ENCODE data around the gene BACH2.
A peak's percentile ranks its signal among the peaks of the same experiment; 100 is the strongest.

BACH2 gene

GRCh38 chr6:89966228-89966544 is 330.5 kb downstream of the BACH2 start:
- no peak for DNase-seq (ENCODE audit: low read depth)

GRCh38 chr6:89965441-89966227 is 331.0 kb downstream of the BACH2 start:
- DNase-seq (ENCODE audit: low read depth): no peak

GRCh38 chr6:89963391-89963790 is 333.3 kb downstream of the BACH2 start:
- no peak for DNase-seq (ENCODE audit: low read depth)

GRCh38 chr6:89961481-89961880 is 335.2 kb downstream of the BACH2 start:
- DNase-seq (ENCODE audit: low read depth): no peak

- no peak for DNase-seq (ENCODE audit: low read depth)
Measured at GRCh38 chr6:89959883-89960282, 336.8 kb downstream of the BACH2 start.

- DNase-seq (ENCODE audit: low read depth): no peak
Measured at GRCh38 chr6:89956182-89956581, 340.5 kb downstream of the BACH2 start.

GRCh38 chr6:89955364-89955763 is 341.3 kb downstream of the BACH2 start:
- DNase-seq (ENCODE audit: low read depth): no peak

- DNase-seq (ENCODE audit: low read depth): no peak
Measured at GRCh38 chr6:89954721-89955148, 341.9 kb downstream of the BACH2 start.

GRCh38 chr6:89952686-89953085 is 344.0 kb downstream of the BACH2 start:
- DNase-seq (ENCODE audit: low read depth): no peak

- no peak for DNase-seq (ENCODE audit: low read depth)
Measured at GRCh38 chr6:89952105-89952671, 344.5 kb downstream of the BACH2 start.

GRCh38 chr6:89951574-89952104 is 345.0 kb downstream of the BACH2 start:
- no peak for DNase-seq (ENCODE audit: low read depth)

GRCh38 chr6:89950879-89951391 is 345.7 kb downstream of the BACH2 start:
- no peak for DNase-seq (ENCODE audit: low read depth)

GRCh38 chr6:89950446-89950845 is 346.2 kb downstream of the BACH2 start:
- DNase-seq (ENCODE audit: low read depth): no peak

GRCh38 chr6:89948876-89949275 is 347.8 kb downstream of the BACH2 start:
- no peak for DNase-seq (ENCODE audit: low read depth)

- DNase-seq (ENCODE audit: low read depth): no peak
Measured at GRCh38 chr6:89944826-89945407, 351.7 kb downstream of the BACH2 start.

GRCh38 chr6:89944181-89944755 is 352.4 kb downstream of the BACH2 start:
- no peak for DNase-seq (ENCODE audit: low read depth)

- DNase-seq (ENCODE audit: low read depth): no peak
Measured at GRCh38 chr6:89942601-89943000, 354.0 kb downstream of the BACH2 start.

GRCh38 chr6:89941763-89942497 is 354.7 kb downstream of the BACH2 start:
- no peak for DNase-seq (ENCODE audit: low read depth)

GRCh38 chr6:89941031-89941762 is 355.4 kb downstream of the BACH2 start:
- no peak for DNase-seq (ENCODE audit: low read depth)

- DNase-seq (ENCODE audit: low read depth): peak; percentile 20
Measured at GRCh38 chr6:89940225-89941027, 356.2 kb downstream of the BACH2 start.

Data from HS-27A (cell line).